ENCODE measurements around the gene PPM1F.

GRCh38 chr22:21972806-21973205, 20.2 kb upstream of the PPM1F start:
- TF ChIP-seq CTCF (IDR thresholded peaks at IDR 0.05) (no peak), IRF1 (CRISPR knock-in tag; IDR thresholded peaks at IDR 0.05) (no peak), ZBTB21 (CRISPR knock-in tag; IDR thresholded peaks at IDR 0.05; ENCODE audit: borderline replicate concordance) (no peak), ELF4 (CRISPR knock-in tag; IDR thresholded peaks at IDR 0.05; ENCODE audit: low read depth) (no peak), ZNF263 (CRISPR knock-in tag; IDR thresholded peaks at IDR 0.05; ENCODE audit: low read depth) (no peak), JUN (CRISPR knock-in tag; IDR thresholded peaks at IDR 0.05) (no peak), ATF3 (CRISPR knock-in tag; conservative IDR thresholded peaks at IDR 0.05) (no peak), USF2 (CRISPR knock-in tag; IDR thresholded peaks at IDR 0.05) (no peak), TEAD4 (CRISPR knock-in tag; IDR thresholded peaks at IDR 0.05) (no peak), ZBTB43 (CRISPR knock-in tag; IDR thresholded peaks at IDR 0.05) (no peak), ATF2 (CRISPR knock-in tag; IDR thresholded peaks at IDR 0.05; ENCODE audit: borderline replicate concordance, low read depth) (no peak), CREB1 (CRISPR knock-in tag; IDR thresholded peaks at IDR 0.05) (no peak), USF1 (CRISPR knock-in tag; IDR thresholded peaks at IDR 0.05) (no peak), OVOL2 (CRISPR knock-in tag; IDR thresholded peaks at IDR 0.05; ENCODE audit: borderline replicate concordance) (no peak)
